ENCODE results near the gene CALM3.

- TF ChIP-seq CTCF (conservative IDR thresholded peaks at IDR 0.05; ENCODE audit: low read length) (no peak), EZH2phosphoT487 (IDR thresholded peaks at IDR 0.05; ENCODE audit: borderline replicate concordance) (no peak)
These were observed 45.4 kb upstream of the CALM3 start for GRCh38 chr19:46555628-46556280.

All from Loucy (cell line).